HG02840 (cell line): ENCODE results near the gene SYNC.
"Not testable (repeated sequence)": the region's sequence is repeated elsewhere in the genome, so short reads cannot be mapped to it uniquely, and the experiment has no call there.

Experiments
- ATAC-seq: cut with Tn5 transposase; IDR thresholded peaks from one replicate; pipeline ENCODE4 v1.9.1; 2021; ENCODE audit warnings: mild to moderate bottlenecking, moderate library complexity, moderate number of reproducible peaks; ENCODE audit not compliant: unreplicated experiment, low FRiP score

The SYNC gene

GRCh38 chr1:32725615-32725982 lies 23.0 kb upstream of the SYNC start:
- ATAC-seq: no peak

GRCh38 chr1:32724678-32725614 lies 22.4 kb upstream of the SYNC start:
- no peak for ATAC-seq

- ATAC-seq: no peak
These were observed 17.2 kb upstream of the SYNC start for GRCh38 chr1:32719681-32720275.

- ATAC-seq: no peak
These were observed 16.0 kb upstream of the SYNC start for GRCh38 chr1:32718527-32718926.

- ATAC-seq: no peak
These were observed 15.5 kb upstream of the SYNC start for GRCh38 chr1:32718036-32718435.

GRCh38 chr1:32717503-32717902 lies 14.9 kb upstream of the SYNC start:
- no peak for ATAC-seq

GRCh38 chr1:32716312-32717148 lies 14.0 kb upstream of the SYNC start:
- no peak for ATAC-seq

GRCh38 chr1:32715901-32716311 lies 13.3 kb upstream of the SYNC start:
- no peak for ATAC-seq

- ATAC-seq: no peak
These were observed 11.7 kb upstream of the SYNC start for GRCh38 chr1:32714277-32714676.

- ATAC-seq: no peak
These were observed 10.5 kb upstream of the SYNC start for GRCh38 chr1:32713081-32713480.

- ATAC-seq: not testable (repeated sequence)
These were observed 8.7 kb upstream of the SYNC start for GRCh38 chr1:32711221-32711620.

- ATAC-seq: no peak
These were observed 6.9 kb upstream of the SYNC start for GRCh38 chr1:32709476-32709875.

GRCh38 chr1:32709075-32709474 lies 6.5 kb upstream of the SYNC start:
- no peak for ATAC-seq

- ATAC-seq: no peak
These were observed 3.9 kb upstream of the SYNC start for GRCh38 chr1:32706491-32706890.

- ATAC-seq: no peak
These were observed 2.9 kb upstream of the SYNC start for GRCh38 chr1:32705516-32705915.

- no peak for ATAC-seq
These were observed 1.1 kb upstream of the SYNC start for GRCh38 chr1:32703479-32704291.

GRCh38 chr1:32701951-32702598 lies 495 bp downstream of the SYNC start:
- ATAC-seq: no peak

- ATAC-seq: no peak
These were observed 1.1 kb downstream of the SYNC start for GRCh38 chr1:32701421-32701911.

- not testable (repeated sequence) for ATAC-seq
These were observed 5.6 kb downstream of the SYNC start for GRCh38 chr1:32696996-32697395.

- ATAC-seq: no peak
These were observed 6.5 kb downstream of the SYNC start for GRCh38 chr1:32696041-32696440.
